IMR-90 (cell line): ENCODE data around the gene ABLIM3. TPM values are rescaled to one million over a fixed set of nuclear protein-coding genes. Genes with fewer than 3 reads are reported as not detected.

Source experiments
- ATAC-seq: fragments of 200-7000 bp; cut with Tn5 transposase; 2 replicates; pipeline ENCODE4 v1.9.1; 2020; ENCODE audit warnings: low read depth, mild to moderate bottlenecking, moderate library complexity
- BruUV-seq: library from RNA; stranded (reverse); fragments of 400-500 nt; replicated peaks from 2 replicates; lab custom pipeline; 2021; lab: Mats Ljungman, UMichigan
- CTCF ChIA-PET: fragments of 300-600 bp; formaldehyde crosslinking; extraction: SDS; loops from one replicate; lab custom pipeline; 2021; ENCODE audit warnings: antibody characterized with exemption; lab: Yijun Ruan, JAX
- POLR2A ChIA-PET: fragments of 300-600 bp; sonication (Branson Sonifier 250); formaldehyde crosslinking; loops from one replicate; lab custom pipeline; 2022; ENCODE audit warnings: antibody characterized with exemption; ENCODE audit not compliant: unreplicated experiment; lab: Charles Lee
- DNase-seq: peaks from one replicate; pipeline ENCODE4 v3.0.0; 2013
- H2AFZ ChIP-seq: replicated peaks from 2 replicates; pipeline ENCODE3; 2013; ENCODE audit warnings: low read length, mild to moderate bottlenecking; ENCODE audit not compliant: poor library complexity
- H2AK5ac ChIP-seq: 2 replicates; pipeline ENCODE4 v1.6.1; 2013; ENCODE audit warnings: low read depth, low read length, inconsistent platforms
- H2AK9ac ChIP-seq: replicated peaks from 2 replicates; pipeline ENCODE3; 2013; ENCODE audit warnings: mild to moderate bottlenecking, low read depth, low read length, moderate library complexity; ENCODE audit not compliant: poor library complexity
- H2BK120ac ChIP-seq: 2 replicates; pipeline ENCODE4 v1.6.1; 2013; ENCODE audit warnings: low read depth, low read length, inconsistent platforms
- H2BK15ac ChIP-seq: 3 replicates; pipeline ENCODE4 v1.6.1; 2013; ENCODE audit warnings: low read depth, low read length, inconsistent platforms
- H2BK20ac ChIP-seq: 2 replicates; pipeline ENCODE4 v1.6.1; 2013; ENCODE audit warnings: low read depth, mild to moderate bottlenecking, inconsistent platforms, low read length, moderate library complexity
- H2BK5ac ChIP-seq: 2 replicates; pipeline ENCODE4 v1.6.1; 2013; ENCODE audit warnings: mild to moderate bottlenecking, low read depth, low read length, inconsistent platforms; ENCODE audit not compliant: poor library complexity, severe bottlenecking
- H3K14ac ChIP-seq: replicated peaks from 2 replicates; pipeline ENCODE4 v1.6.1; 2013; ENCODE audit warnings: low read depth, low read length, inconsistent platforms
- H3K18ac ChIP-seq: 2 replicates; pipeline ENCODE4 v1.6.1; 2013; ENCODE audit warnings: low read depth, low read length, control low read depth
- H3K23ac ChIP-seq: 2 replicates; pipeline ENCODE4 v1.6.1; 2013; ENCODE audit warnings: low read depth, low read length, inconsistent platforms
- H3K27ac ChIP-seq: 2 replicates; pipeline ENCODE4 v1.5.1; 2013; ENCODE audit warnings: mild to moderate bottlenecking, control low read depth, low read length; ENCODE audit not compliant: insufficient read depth
- H3K27me3 ChIP-seq: 2 replicates; pipeline ENCODE4 v1.6.1; 2013; ENCODE audit warnings: low read length; ENCODE audit not compliant: control insufficient read depth, insufficient read depth
- H3K36me3 ChIP-seq: 2 replicates; pipeline ENCODE4 v1.6.1; 2013; ENCODE audit warnings: low read length, mixed read lengths; ENCODE audit not compliant: control insufficient read depth, insufficient read depth
- H3K4ac ChIP-seq: 2 replicates; pipeline ENCODE4 v1.6.1; 2013; ENCODE audit warnings: low read depth, low read length, inconsistent platforms
- H3K4me1 ChIP-seq: 2 replicates; pipeline ENCODE4 v1.6.1; 2013; ENCODE audit warnings: low read length, mixed read lengths; ENCODE audit not compliant: control insufficient read depth, insufficient read depth
- H3K4me2 ChIP-seq: 2 replicates; pipeline ENCODE4 v1.6.1; 2013; ENCODE audit warnings: low read depth, mild to moderate bottlenecking, control low read depth, low read length, moderate library complexity
- H3K4me3 ChIP-seq: 2 replicates; pipeline ENCODE4 v1.5.1; 2013; ENCODE audit warnings: low read depth, mild to moderate bottlenecking, control low read depth, low read length, moderate library complexity; ENCODE audit not compliant: insufficient read depth
- H3K56ac ChIP-seq: 2 replicates; pipeline ENCODE4 v1.6.1; 2013; ENCODE audit warnings: low read length, inconsistent platforms; ENCODE audit not compliant: insufficient read depth; ENCODE audit errors: extremely low read depth
- H3K79me1 ChIP-seq, 2 experiments: 2 replicates each; pipeline ENCODE4 v1.6.1; 2013; ENCODE audit warnings: low read length in 2 of 2, inconsistent platforms in 1 of 2, low read depth in 1 of 2
- H3K9ac ChIP-seq: 2 replicates; pipeline ENCODE4 v1.6.1; 2013; ENCODE audit warnings: low read depth, low read length, control low read depth
- H3K9me1 ChIP-seq: 2 replicates; pipeline ENCODE4 v1.6.1; 2013; ENCODE audit warnings: low read length, inconsistent platforms; ENCODE audit not compliant: insufficient read depth
- H3K9me3 ChIP-seq: 2 replicates; pipeline ENCODE4 v1.6.1; 2013; ENCODE audit warnings: low read length; ENCODE audit not compliant: control insufficient read depth, insufficient read depth
- H4K20me1 ChIP-seq: 2 replicates; pipeline ENCODE4 v1.6.1; 2013; ENCODE audit warnings: low read length, inconsistent platforms; ENCODE audit not compliant: insufficient read depth
- H4K5ac ChIP-seq: 2 replicates; pipeline ENCODE4 v1.6.1; 2013; ENCODE audit warnings: mild to moderate bottlenecking, low read depth, low read length, control low read depth
- H4K8ac ChIP-seq, 2 experiments: 2 replicates each; pipeline ENCODE4 v1.6.1; 2013; ENCODE audit warnings: low read depth in 2 of 2, low read length in 2 of 2, control low read depth in 1 of 2, inconsistent platforms in 1 of 2
- H4K91ac ChIP-seq: 2 replicates; pipeline ENCODE4 v1.6.1; 2013; ENCODE audit warnings: low read depth, low read length, inconsistent platforms; ENCODE audit not compliant: insufficient read depth
- BHLHE40 ChIP-seq: fragments of 150-350 bp; IDR thresholded peaks from 2 replicates; pipeline ENCODE4 v1.6.1; 2016; ENCODE audit warnings: mild to moderate bottlenecking, low read depth, low read length
- CEBPB ChIP-seq: IDR thresholded peaks from 2 replicates; pipeline ENCODE4 v1.6.1; 2012; ENCODE audit warnings: low read depth, low read length, improper control_type of control experiment
- CHD1 ChIP-seq: IDR thresholded peaks from 2 replicates; pipeline ENCODE4 v1.6.1; 2012; ENCODE audit warnings: low read depth, low read length, improper control_type of control experiment
- CTCF ChIP-seq: conservative IDR thresholded peaks from 2 replicates; pipeline ENCODE4 v1.5.1; 2012; ENCODE audit warnings: mild to moderate bottlenecking, low read depth, low read length, improper control_type of control experiment
- ELK1 ChIP-seq: fragments of 150-350 bp; IDR thresholded peaks from 2 replicates; pipeline ENCODE4 v1.6.1; 2016; ENCODE audit warnings: low read depth, mild to moderate bottlenecking, low read length, moderate library complexity, borderline replicate concordance
- FOS ChIP-seq: fragments of 150-350 bp; IDR thresholded peaks from 2 replicates; pipeline ENCODE4 v1.6.1; 2016; ENCODE audit warnings: low read depth, low read length
- MXI1 ChIP-seq: IDR thresholded peaks from 2 replicates; pipeline ENCODE4 v1.6.1; 2012; ENCODE audit warnings: low read depth, mild to moderate bottlenecking, low read length, moderate library complexity, borderline replicate concordance
- POLR2A ChIP-seq: IDR thresholded peaks from 2 replicates; pipeline ENCODE4 v1.6.1; 2012; ENCODE audit warnings: mild to moderate bottlenecking, low read depth, low read length
- RAD21 ChIP-seq: IDR thresholded peaks from 2 replicates; pipeline ENCODE4 v1.6.1; 2012; ENCODE audit warnings: low read length, improper control_type of control experiment
- RCOR1 ChIP-seq: IDR thresholded peaks from 2 replicates; pipeline ENCODE4 v1.6.1; 2012; ENCODE audit warnings: mild to moderate bottlenecking, low read length, improper control_type of control experiment; ENCODE audit not compliant: insufficient replicate concordance
- SMC3 ChIP-seq: fragments of 150-350 bp; IDR thresholded peaks from 2 replicates; pipeline ENCODE4 v1.6.1; 2016; ENCODE audit warnings: low read depth, mild to moderate bottlenecking, antibody characterized with exemption, low read length, moderate library complexity
- WGBS, 2 experiments: methylation state at CpG; one replicate each; pipeline versions ENCODE4 v1.1.5 to v1.1.7; 2013; ENCODE audit warnings: missing lambda C conversion rate in 2 of 2; ENCODE audit not compliant: insufficient read length in 1 of 2; ENCODE audit errors: extremely low coverage in 2 of 2; 5-methylcytosine and 5-hydroxymethylcytosine counted together
- dilution Hi-C: fragments of 300-500 bp; cut with HindIII; formaldehyde crosslinking; loops from one replicate; pipeline ENCODE4 v1.14.3; 2018; ENCODE audit warnings: low sequenced_read_pairs; ENCODE audit not compliant: unreplicated experiment
- in situ Hi-C: fragments of 300-500 bp; cut with MboI; formaldehyde crosslinking; loops from 3 replicates; pipeline ENCODE4 v1.14.3; 2019; ENCODE audit warnings: low sequenced_read_pairs, inconsistent platforms, mixed read lengths
- intact Hi-C: fragments of 100-400 bp; cut with micrococcal nuclease; formaldehyde crosslinking; loops from 2 replicates; pipeline ENCODE4 v1.10.0; 2022
- polyA plus RNA-seq, 3 experiments: library from polyadenylated mRNA; depleted of rRNA; stranded (reverse); fragments of >200 nt; gene quantifications; 2 replicates each; pipeline ENCODE4 v1.2.3, GENCODE V29; 2012; ENCODE audit warnings: low replicate concordance in 1 of 3
- total RNA-seq: library from RNA; depleted of rRNA; stranded (reverse); fragments of >200 nt; gene quantifications from 2 replicates; pipeline ENCODE4 v1.2.3, GENCODE V29; 2012

The ABLIM3 gene
- total and polyA plus RNA-seq, 2 of the 4 experiments (the other 2 are of a cell fraction) = 33.3 to 69.9 TPM

DNA sequence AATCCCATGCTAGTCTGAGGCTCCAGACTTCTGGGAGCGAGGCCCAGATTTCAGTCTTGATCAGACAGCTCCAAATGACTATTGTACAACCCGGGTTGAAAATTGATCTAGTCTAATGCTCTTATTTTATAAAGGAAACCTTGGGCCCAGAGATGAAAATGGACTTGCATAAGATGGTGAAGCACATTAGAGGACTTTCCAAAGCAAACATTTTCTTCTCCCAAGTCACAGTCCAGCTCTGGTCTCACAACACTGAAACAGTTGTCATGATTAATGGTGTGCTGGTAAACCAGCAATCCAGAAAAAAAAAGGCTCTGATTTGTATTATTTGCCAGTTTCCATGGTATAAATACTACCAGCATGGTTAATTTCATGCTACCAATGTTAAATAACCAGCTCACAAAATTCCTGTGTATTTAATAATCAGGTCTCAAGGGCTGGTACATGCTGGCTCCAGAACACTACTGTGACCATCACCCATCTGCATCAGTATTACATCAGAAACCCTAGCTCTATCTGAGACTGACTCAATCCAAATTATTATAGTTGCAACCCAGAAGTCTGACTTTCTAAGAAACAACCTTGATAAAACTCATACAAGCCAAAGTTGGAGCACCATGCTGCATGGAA is 32.5 kb upstream of the ABLIM3 start:
- Histone ChIP-seq H2BK120ac (no peak overlapping the region), H4K5ac (no peak overlapping the region), H2BK5ac (no peak overlapping the region), H3K9ac (no peak overlapping the region), H3K14ac (0 out of 2 replicates have a peak overlapping the region, but pooled peaks have one; percentile 17), H3K27ac (no peak overlapping the region), H3K23ac (0 out of 2 replicates have a peak overlapping the region, but pooled peaks have one; percentile 3), H2BK20ac (no peak overlapping the region), H3K36me3 (no peaks in the 10 kb centered on the region), H3K4me1 (peaks cover 2% of the 10 kb centered on the region; the same call in 1 of the 2 replicates), H3K79me1 (no peaks in the 10 kb centered on the region), H3K4ac (no peak overlapping the region), H3K9me3 (no peaks in the 10 kb centered on the region), H3K56ac (no peak overlapping the region), H3K4me2 (no peak overlapping the region), H3K9me1 (peaks cover 2% of the 10 kb centered on the region; the same call in 1 of the 2 replicates), H3K18ac (no peak overlapping the region; the same call in 1 of the 2 replicates), H4K8ac (no peak overlapping the region; a peak in 1 of 4 replicates), H3K27me3 (peaks cover 1% of the 10 kb centered on the region; the same call in 1 of the 2 replicates), H3K4me3 (no peak overlapping the region), H2BK15ac (no peak overlapping the region), H2AK5ac (no peak overlapping the region), H4K91ac (no peak overlapping the region), H4K20me1 (no peaks in the 10 kb centered on the region), H2AK9ac (no peak overlapping the region), H2AFZ (no peak overlapping the region)
- dilution Hi-C loops = no loop called here
- CTCF ChIA-PET = interaction anchor here (1.1 kb wide), 1 partner anchor 378 kb away, joined by 3 read pairs; no protein-coding TSS in a partner anchor
- TF ChIP-seq BHLHE40 = no peak
- no peak for TF ChIP-seq CEBPB
- TF ChIP-seq RCOR1 = no peak
- no peak for TF ChIP-seq CHD1
- no peak for TF ChIP-seq ELK1
- TF ChIP-seq MXI1 = no peak
- TF ChIP-seq POLR2A = no peak
- TF ChIP-seq SMC3 = no peak
- no peak for TF ChIP-seq CTCF
- TF ChIP-seq FOS = no peak
- TF ChIP-seq RAD21 = no peak
- DNase-seq = peak; percentile 24
- ATAC-seq = no peak
- POLR2A ChIA-PET = no interaction called here
- BruUV-seq = no TSS peak
- whole genome bisulfite sequencing, 2 experiments = no CpG with 5 or more reads among the region's 2 CpGs
- intact Hi-C loops = no loop called here
- in situ Hi-C loops = no loop called here
